ENCODE results near the gene CAV2. TPM values are rescaled to one million over a fixed set of nuclear protein-coding genes. Genes with fewer than 3 reads are reported as not detected.

CAV2 gene
- total and polyA plus RNA-seq, 9 of the 15 experiments (the other 6 are each of a cell fraction or from before 2014, with no cell fraction given), result 16.1 to 137 (median 38.3) TPM

- no peak for FAIRE-seq
- CTCF ChIA-PET (ENCODE audit: low intra/inter-chr PET ratio), result no interaction called here
Observed at GRCh38 chr7:116532102-116532688, 32.7 kb downstream of the CAV2 start.

More at GRCh38 chr7:116532102-116532688, 32.7 kb downstream of the CAV2 start:
- Histone ChIP-seq H3K9me1 (ENCODE audit: control insufficient read depth, insufficient read depth, low read length) (no peaks in the 10 kb centered on the region), H4K20me1 (replicated peaks; ENCODE audit: control insufficient read depth, insufficient read depth, low read length) (no peaks in the 10 kb centered on the region), H3K79me2 (ENCODE audit: control insufficient read depth, insufficient read depth, low read length) (no peaks in the 10 kb centered on the region), H2AFZ (ENCODE audit: low read depth, low read length) (no peak overlapping the region), H3K27me3 (ENCODE audit: control insufficient read depth in 2 of 2, insufficient read depth in 2 of 2, low read length in 2 of 2) (peaks cover 0 to 4% of the 10 kb centered on the region in 2 experiments; a peak in 2 of 5 replicates), H3K36me3 (ENCODE audit: control insufficient read depth, insufficient read depth, low read length) (no peaks in the 10 kb centered on the region), H3K9ac (ENCODE audit: insufficient read depth in 1 of 2, low read depth in 2 of 2, low read length in 2 of 2) (no peak overlapping the region), H3K4me3 (no peak overlapping the region), H3K9me3 (replicated peaks; ENCODE audit: control insufficient read depth, insufficient read depth, low read depth, low read length) (no peaks in the 10 kb centered on the region), H3K4me2 (ENCODE audit: insufficient read depth, low read length) (no peak overlapping the region), H3K4me1 (replicated peaks in 1 of 2; ENCODE audit: control insufficient read depth in 2 of 2, insufficient read depth in 2 of 2, low read length in 2 of 2) (no peaks in the 10 kb centered on the region), H3K27ac (ENCODE audit: extremely low read depth, low read depth, low read length) (no peak overlapping the region)
- POLR2A ChIA-PET, result interaction anchor here (0.7 to 1.0 kb wide), 2 partner anchors 11 to 346 kb away, joined by 3 to 4 read pairs; no protein-coding TSS in a partner anchor
- intact Hi-C loops (cut with micrococcal nuclease), result no loop called here
- WGBS (ENCODE audit: insufficient coverage, low coverage, missing lambda C conversion rate), result 10% methylated on average over 3 of the region's 3 CpGs
- no peak for ATAC-seq
- TF ChIP-seq RBM25 (IDR thresholded peaks at IDR 0.05; ENCODE audit: low read depth, low read length, severe bottlenecking), result no peak
- TF ChIP-seq CHCHD3 (CRISPR knock-in tag; IDR thresholded peaks at IDR 0.05), result no peak
- no peak for TF ChIP-seq SRSF3 (IDR thresholded peaks at IDR 0.05; ENCODE audit: insufficient read depth, low read length)
- TF ChIP-seq SNIP1 (IDR thresholded peaks at IDR 0.05; ENCODE audit: low read depth), result no peak
- no peak for TF ChIP-seq ZNF644 (tag; IDR thresholded peaks at IDR 0.05; ENCODE audit: low read depth)
- no peak for TF ChIP-seq SAFB (IDR thresholded peaks at IDR 0.05; ENCODE audit: borderline replicate concordance, low read depth, low read length)
- TF ChIP-seq ATF3 (IDR thresholded peaks at IDR 0.05), result no peak
- TF ChIP-seq ATF3 (CRISPR knock-in tag; conservative IDR thresholded peaks at IDR 0.05), result no peak
- TF ChIP-seq MAX (CRISPR knock-in tag; IDR thresholded peaks at IDR 0.05), result no peak
- TF ChIP-seq CBX2 (IDR thresholded peaks at IDR 0.05; ENCODE audit: insufficient read depth, low read length, poor library complexity, severe bottlenecking), result no peak
- TF ChIP-seq ZNF584 (CRISPR knock-in tag; IDR thresholded peaks at IDR 0.05; ENCODE audit: low read depth), result no peak
- no peak for TF ChIP-seq ZFP30 (CRISPR knock-in tag; IDR thresholded peaks at IDR 0.05; ENCODE audit: borderline replicate concordance)
- no peak for TF ChIP-seq TEAD1 (CRISPR knock-in tag; IDR thresholded peaks at IDR 0.05)
- TF ChIP-seq PHF8 (IDR thresholded peaks at IDR 0.05; ENCODE audit: borderline replicate concordance, low read length), result no peak
- TF ChIP-seq NFYB (IDR thresholded peaks at IDR 0.05; ENCODE audit: extremely low read depth, insufficient read length), result no peak
- TF ChIP-seq SREBF1 (IDR thresholded peaks at IDR 0.05; ENCODE audit: borderline replicate concordance, low read depth, low read length), result no peak
- TF ChIP-seq CHD4 (IDR thresholded peaks at IDR 0.05; ENCODE audit: insufficient read depth, insufficient replicate concordance, low read depth, low read length, poor library complexity, severe bottlenecking), result no peak
- TF ChIP-seq CTCFL (IDR thresholded peaks at IDR 0.05; ENCODE audit: borderline replicate concordance, insufficient read depth, low read depth, low read length, poor library complexity, severe bottlenecking), result no peak
- TF ChIP-seq MEIS2 (IDR thresholded peaks at IDR 0.05; ENCODE audit: partially characterized antibody), result no peak
- no peak for DNase-seq (ENCODE audit: extremely low read depth in 1 of 4, low spot score in 3 of 4)
- no TSS peak for BruUV-seq (replicated peaks)
- in situ Hi-C loops (cut with MboI), result no loop called here

All from K562 (cell line).